ENCODE data around the gene RPL23.

Gene RPL23

DNA sequence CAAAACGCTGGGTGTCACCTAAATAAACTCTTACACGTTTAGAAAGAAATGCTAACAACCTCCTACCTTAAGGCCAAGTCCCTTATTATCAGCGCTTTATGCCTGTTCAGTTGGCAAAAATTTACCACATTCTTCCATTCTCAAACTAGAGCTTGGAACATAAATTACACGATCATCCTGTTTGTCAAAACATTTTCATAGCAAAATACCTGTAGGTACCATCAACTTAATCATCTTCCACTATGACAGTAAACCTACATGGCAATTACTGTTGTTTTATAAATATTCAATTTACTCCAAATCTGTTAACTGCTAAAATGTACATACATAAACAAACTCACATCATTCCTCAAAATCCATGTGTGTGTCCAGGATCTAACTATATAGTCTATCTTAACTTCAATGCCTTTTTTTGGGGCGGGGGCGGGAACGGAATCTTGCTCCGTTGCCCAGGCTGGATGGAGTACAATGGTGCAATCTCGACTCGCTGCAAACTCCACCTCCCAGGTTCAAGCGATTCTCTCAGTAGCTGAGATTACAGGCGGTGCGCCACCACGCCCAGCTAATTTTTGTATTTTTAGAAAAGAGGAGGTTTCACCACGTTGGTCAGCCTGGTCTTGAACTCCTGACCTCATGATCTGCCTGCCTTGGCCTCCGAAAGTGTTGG is 4.4 kb downstream of the RPL23 start:
- no peak for DNase-seq (ENCODE audit: extremely low read depth, low read depth)
- TF ChIP-seq CTCF (IDR thresholded peaks at IDR 0.05; ENCODE audit: low read depth, low read length), result no peak

GRCh38 chr17:38848557-38848891 is 5.0 kb downstream of the RPL23 start:
- TF ChIP-seq CTCF (IDR thresholded peaks at IDR 0.05; ENCODE audit: low read depth, low read length), result no peak
- DNase-seq (ENCODE audit: extremely low read depth, low read depth), result no peak

DNA sequence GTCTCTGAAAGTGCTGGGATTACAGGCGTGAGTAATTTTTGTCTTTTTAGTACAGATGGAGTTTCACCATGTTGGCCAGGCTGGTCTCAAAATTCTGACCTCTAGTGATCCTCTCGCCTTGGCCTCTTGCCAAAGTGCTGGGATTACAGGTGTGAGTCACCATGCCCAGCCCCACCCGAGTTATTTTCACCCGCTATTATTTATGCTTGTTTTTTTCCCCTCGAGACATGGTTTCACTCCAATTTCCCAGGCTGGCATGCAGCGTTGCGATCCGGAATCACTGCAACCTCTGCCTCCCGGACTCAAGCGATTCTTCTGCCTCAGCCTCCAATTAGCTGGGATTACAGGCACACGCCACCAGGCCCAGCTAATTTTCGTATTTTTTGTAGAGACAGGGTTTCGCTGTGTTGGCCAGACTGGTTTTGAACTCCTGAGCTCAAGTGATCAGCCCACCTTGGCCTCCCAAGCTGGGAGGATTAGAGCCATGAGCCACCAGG is 9.2 kb downstream of the RPL23 start:
- TF ChIP-seq CTCF (IDR thresholded peaks at IDR 0.05; ENCODE audit: low read depth, low read length), result no peak
- no peak for DNase-seq (ENCODE audit: extremely low read depth, low read depth)

DNA sequence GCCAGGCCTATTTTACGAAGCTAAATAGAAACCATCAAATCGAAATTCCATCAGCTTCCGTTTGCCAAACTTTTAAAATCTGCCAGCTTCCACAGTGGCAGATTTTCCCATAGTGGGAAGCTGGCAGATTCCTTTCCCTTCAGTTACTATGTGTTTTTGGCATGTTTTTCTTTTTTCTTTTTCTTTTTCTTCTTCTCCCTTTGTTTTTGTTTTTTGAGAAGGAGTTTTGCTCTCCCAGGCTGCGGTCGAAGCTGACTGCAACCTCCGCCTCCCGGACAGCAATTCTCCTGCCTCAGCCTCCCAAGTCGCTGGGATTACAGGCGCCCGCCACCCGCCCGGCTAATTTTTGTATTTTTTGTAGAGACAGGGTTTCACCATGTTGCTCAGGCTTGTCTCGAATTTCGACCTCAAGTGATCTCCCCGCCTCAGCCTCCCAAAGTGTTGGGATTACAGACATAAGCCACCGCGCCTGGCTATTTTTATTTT is 27.7 kb downstream of the RPL23 start:
- no peak for DNase-seq (ENCODE audit: extremely low read depth, low read depth)
- TF ChIP-seq CTCF (IDR thresholded peaks at IDR 0.05; ENCODE audit: low read depth, low read length), result no peak

GRCh38 chr17:38824899-38825761 is 28.4 kb downstream of the RPL23 start, which contains the start of gene CWC25:
Gene CWC25 (minus strand): TSS chr17:38825321. CDS start chr17:38825183, 138 bp downstream.
- no peak for TF ChIP-seq CTCF (IDR thresholded peaks at IDR 0.05; ENCODE audit: low read depth, low read length)

GRCh38 chr17:38815576-38816193 is 37.8 kb downstream of the RPL23 start:
- peak; percentile 24 for TF ChIP-seq CTCF (IDR thresholded peaks at IDR 0.05; ENCODE audit: low read depth, low read length)
- DNase-seq (ENCODE audit: extremely low read depth, low read depth), result no peak

More at GRCh38 chr17:38824899-38825761, 28.4 kb downstream of the RPL23 start, which contains the start of gene CWC25:
- peak; percentile 92 for DNase-seq (ENCODE audit: extremely low read depth, low read depth)

Measured in AG09319 (cell line).